ENCODE results near the gene CHRM4. TPM values are rescaled to one million over a fixed set of nuclear protein-coding genes. Genes with fewer than 3 reads are reported as not detected.

CHRM4 gene
- total and polyA plus RNA-seq, 2 of the 13 experiments (the other 11 are each of a cell fraction or from before 2014, with no cell fraction given): 0.13 to 0.21 TPM

GRCh38 chr11:46352063-46352841 lies 39.3 kb downstream of the CHRM4 start (continued):
- TF ChIP-seq ATF7-NPFF (CRISPR knock-in tag; IDR thresholded peaks at IDR 0.05; ENCODE audit: low read depth): no peak
- TF ChIP-seq ZNF784 (CRISPR knock-in tag; IDR thresholded peaks at IDR 0.05; ENCODE audit: borderline replicate concordance): no peak
- no peak for TF ChIP-seq ZNF510 (CRISPR knock-in tag; IDR thresholded peaks at IDR 0.05; ENCODE audit: low read depth)
- peak; percentile 30; the same call in 1 of the 2 replicates for TF ChIP-seq ZFY (CRISPR knock-in tag; IDR thresholded peaks at IDR 0.05)
- TF ChIP-seq ZFAT (CRISPR knock-in tag; conservative IDR thresholded peaks at IDR 0.05): no peak
- peak; percentile 74 for TF ChIP-seq CTCF (CRISPR knock-in tag; IDR thresholded peaks at IDR 0.05)
- no peak for TF ChIP-seq ZBTB3 (CRISPR knock-in tag; IDR thresholded peaks at IDR 0.05; ENCODE audit: borderline replicate concordance, low read depth)
- TF ChIP-seq ZNF430 (CRISPR knock-in tag; IDR thresholded peaks at IDR 0.05): no peak
- TF ChIP-seq ZNF574 (CRISPR knock-in tag; IDR thresholded peaks at IDR 0.05): peak; percentile 80
- TF ChIP-seq RBFOX2 (IDR thresholded peaks at IDR 0.05; ENCODE audit: low read depth, low read length): 0 out of 2 replicates have a peak, but pooled peaks have one; percentile 23
- TF ChIP-seq ZNF292 (CRISPR knock-in tag; IDR thresholded peaks at IDR 0.05; ENCODE audit: borderline replicate concordance, low read depth): no peak
- TF ChIP-seq ZNF792 (CRISPR knock-in tag; IDR thresholded peaks at IDR 0.05): no peak
- no peak for TF ChIP-seq ZNF878 (CRISPR knock-in tag; IDR thresholded peaks at IDR 0.05)
- TF ChIP-seq PLSCR1 (CRISPR knock-in tag; IDR thresholded peaks at IDR 0.05; ENCODE audit: borderline replicate concordance): no peak
- no peak for TF ChIP-seq FOXP4 (CRISPR knock-in tag; IDR thresholded peaks at IDR 0.05)
- TF ChIP-seq FOSL1 (CRISPR knock-in tag; IDR thresholded peaks at IDR 0.05; ENCODE audit: borderline replicate concordance): no peak
- TF ChIP-seq RNF219 (CRISPR knock-in tag; IDR thresholded peaks at IDR 0.05): no peak
- no peak for TF ChIP-seq ZNF317 (CRISPR knock-in tag; IDR thresholded peaks at IDR 0.05)
